ENCODE measurements around the gene ITGB4.
"Not testable (repeated sequence)": the region's sequence is repeated elsewhere in the genome, so short reads cannot be mapped to it uniquely, and the experiment has no call there.

ITGB4 gene

GRCh38 chr17:75773808-75774470, 52.7 kb downstream of the ITGB4 start:
- DNase-seq = no peak

GRCh38 chr17:75774471-75774990, 53.3 kb downstream of the ITGB4 start:
- DNase-seq = no peak

GRCh38 chr17:75774991-75775668, 53.9 kb downstream of the ITGB4 start:
- DNase-seq = no peak

GRCh38 chr17:75776386-75777295, 55.4 kb downstream of the ITGB4 start:
- no peak for DNase-seq

GRCh38 chr17:75777296-75777922, 56.1 kb downstream of the ITGB4 start:
- no peak for DNase-seq

- DNase-seq = not testable (repeated sequence)
Observed at GRCh38 chr17:75778066-75778860, 57.0 kb downstream of the ITGB4 start.

GRCh38 chr17:75778861-75779249, 57.6 kb downstream of the ITGB4 start:
- peak; percentile 67 for DNase-seq

- DNase-seq = peak; percentile 91
Observed at GRCh38 chr17:75779250-75779986, 58.2 kb downstream of the ITGB4 start.

- no peak for DNase-seq
Observed at GRCh38 chr17:75779987-75780889, 59.0 kb downstream of the ITGB4 start.

GRCh38 chr17:75783069-75783783, 62.0 kb downstream of the ITGB4 start:
- DNase-seq = no peak

GRCh38 chr17:75783803-75784472, 62.7 kb downstream of the ITGB4 start:
- no peak for DNase-seq

- peak; percentile 96 for DNase-seq
Observed at GRCh38 chr17:75784473-75785015, 63.3 kb downstream of the ITGB4 start, which contains the start of gene UNK. UNK (plus strand) TSS chr17:75784806; CDS start chr17:75784881, 75 bp downstream.

- DNase-seq = peak; percentile 96
Observed at GRCh38 chr17:75785016-75785890, 64.0 kb downstream of the ITGB4 start.

GRCh38 chr17:75791254-75791653, 70.0 kb downstream of the ITGB4 start:
- DNase-seq = no peak

- no peak for DNase-seq
Observed at GRCh38 chr17:75793460-75793859, 72.2 kb downstream of the ITGB4 start.

GRCh38 chr17:75795820-75796607, 74.8 kb downstream of the ITGB4 start:
- no peak for DNase-seq

All from effector CD8-positive, alpha-beta T cell (primary cell).